ENCODE data around the gene GAPDHS.

The GAPDHS gene

GRCh38 chr19:35509861-35510625 is 23.2 kb upstream of the GAPDHS start:
- DNase-seq (ENCODE audit: low read depth in 2 of 3, low spot score in 2 of 3): peak; percentile 16 to 72 (median 68)

GRCh38 chr19:35510626-35510964 is 22.7 kb upstream of the GAPDHS start:
- no peak for DNase-seq (ENCODE audit: low read depth in 2 of 3, low spot score in 2 of 3)

GRCh38 chr19:35511337-35511736 is 21.9 kb upstream of the GAPDHS start:
- no peak for DNase-seq (ENCODE audit: low read depth in 2 of 3, low spot score in 2 of 3)

- DNase-seq (ENCODE audit: low read depth in 2 of 3, low spot score in 2 of 3): no peak
Observed at GRCh38 chr19:35512831-35513627, 20.2 kb upstream of the GAPDHS start.

- no peak for DNase-seq (ENCODE audit: low read depth in 2 of 3, low spot score in 2 of 3)
Observed at GRCh38 chr19:35513628-35514281, 19.5 kb upstream of the GAPDHS start, which contains the start of gene DMKN. Gene DMKN (minus strand): TSS chr19:35513649. CDS start chr19:35513475, 174 bp downstream.

GRCh38 chr19:35514282-35514809 is 18.9 kb upstream of the GAPDHS start:
- no peak for DNase-seq (ENCODE audit: low read depth in 2 of 3, low spot score in 2 of 3)

GRCh38 chr19:35516310-35516709 is 16.9 kb upstream of the GAPDHS start:
- DNase-seq (ENCODE audit: low read depth in 2 of 3, low spot score in 2 of 3): no peak

- DNase-seq (ENCODE audit: low read depth in 2 of 3, low spot score in 2 of 3): no peak
Observed at GRCh38 chr19:35517342-35517741, 15.9 kb upstream of the GAPDHS start.

GRCh38 chr19:35518313-35518712 is 14.9 kb upstream of the GAPDHS start:
- no peak for DNase-seq (ENCODE audit: low read depth in 2 of 3, low spot score in 2 of 3)

- no peak for DNase-seq (ENCODE audit: low read depth in 2 of 3, low spot score in 2 of 3)
Observed at GRCh38 chr19:35519291-35519690, 14.0 kb upstream of the GAPDHS start.

GRCh38 chr19:35521124-35521743 is 12.0 kb upstream of the GAPDHS start:
- no peak for DNase-seq (ENCODE audit: low read depth in 2 of 3, low spot score in 2 of 3)

- no peak for DNase-seq (ENCODE audit: low read depth in 2 of 3, low spot score in 2 of 3)
Observed at GRCh38 chr19:35522745-35523327, 10.4 kb upstream of the GAPDHS start.

- no peak for DNase-seq (ENCODE audit: low read depth in 2 of 3, low spot score in 2 of 3)
Observed at GRCh38 chr19:35524181-35524837, 8.9 kb upstream of the GAPDHS start.

- no peak for DNase-seq (ENCODE audit: low read depth in 2 of 3, low spot score in 2 of 3)
Observed at GRCh38 chr19:35525873-35526272, 7.4 kb upstream of the GAPDHS start.

GRCh38 chr19:35528218-35529038 is 4.8 kb upstream of the GAPDHS start, which contains the start of gene SBSN:
Gene SBSN (minus strand): TSS chr19:35528311. CDS start chr19:35528281, 30 bp downstream.
- no peak for DNase-seq (ENCODE audit: low read depth in 2 of 3, low spot score in 2 of 3)

- DNase-seq (ENCODE audit: low read depth in 2 of 3, low spot score in 2 of 3): no peak
Observed at GRCh38 chr19:35529241-35530218, 3.7 kb upstream of the GAPDHS start.

- DNase-seq (ENCODE audit: low read depth in 2 of 3, low spot score in 2 of 3): no peak
Observed at GRCh38 chr19:35531291-35531690, 2.0 kb upstream of the GAPDHS start.

- no peak for DNase-seq (ENCODE audit: low read depth in 2 of 3, low spot score in 2 of 3)
Observed at GRCh38 chr19:35533822-35534392, 651 bp downstream of the GAPDHS start.

All from activated CD8-positive, alpha-beta memory T cell treated with anti-CD3 and anti-CD28 coated beads for 48 hours (primary cell).